IMR-90 (cell line): ENCODE measurements around the gene ATP4B. TPM values are rescaled to one million over a fixed set of nuclear protein-coding genes. Genes with fewer than 3 reads are reported as not detected.

Experiments
- ATAC-seq: fragments of 200-7000 bp; cut with Tn5 transposase; 2 replicates; pipeline ENCODE4 v1.9.1; 2020; ENCODE audit warnings: low read depth, mild to moderate bottlenecking, moderate library complexity
- BruUV-seq: library from RNA; stranded (reverse); fragments of 400-500 nt; replicated peaks from 2 replicates; lab custom pipeline; 2021; lab: Mats Ljungman, UMichigan
- CTCF ChIA-PET: fragments of 300-600 bp; formaldehyde crosslinking; extraction: SDS; loops from one replicate; lab custom pipeline; 2021; ENCODE audit warnings: antibody characterized with exemption; lab: Yijun Ruan, JAX
- POLR2A ChIA-PET: fragments of 300-600 bp; sonication (Branson Sonifier 250); formaldehyde crosslinking; loops from one replicate; lab custom pipeline; 2022; ENCODE audit warnings: antibody characterized with exemption; ENCODE audit not compliant: unreplicated experiment; lab: Charles Lee
- DNase-seq: peaks from one replicate; pipeline ENCODE4 v3.0.0; 2013
- H2AFZ ChIP-seq: replicated peaks from 2 replicates; pipeline ENCODE3; 2013; ENCODE audit warnings: low read length, mild to moderate bottlenecking; ENCODE audit not compliant: poor library complexity
- H2AK5ac ChIP-seq: 2 replicates; pipeline ENCODE4 v1.6.1; 2013; ENCODE audit warnings: low read depth, low read length, inconsistent platforms
- H2AK9ac ChIP-seq: replicated peaks from 2 replicates; pipeline ENCODE3; 2013; ENCODE audit warnings: mild to moderate bottlenecking, low read depth, low read length, moderate library complexity; ENCODE audit not compliant: poor library complexity
- H2BK120ac ChIP-seq: 2 replicates; pipeline ENCODE4 v1.6.1; 2013; ENCODE audit warnings: low read depth, low read length, inconsistent platforms
- H2BK15ac ChIP-seq: 3 replicates; pipeline ENCODE4 v1.6.1; 2013; ENCODE audit warnings: low read depth, low read length, inconsistent platforms
- H2BK20ac ChIP-seq: 2 replicates; pipeline ENCODE4 v1.6.1; 2013; ENCODE audit warnings: low read depth, mild to moderate bottlenecking, inconsistent platforms, low read length, moderate library complexity
- H2BK5ac ChIP-seq: 2 replicates; pipeline ENCODE4 v1.6.1; 2013; ENCODE audit warnings: mild to moderate bottlenecking, low read depth, low read length, inconsistent platforms; ENCODE audit not compliant: poor library complexity, severe bottlenecking
- H3K14ac ChIP-seq: replicated peaks from 2 replicates; pipeline ENCODE4 v1.6.1; 2013; ENCODE audit warnings: low read depth, low read length, inconsistent platforms
- H3K18ac ChIP-seq: 2 replicates; pipeline ENCODE4 v1.6.1; 2013; ENCODE audit warnings: low read depth, low read length, control low read depth
- H3K23ac ChIP-seq: 2 replicates; pipeline ENCODE4 v1.6.1; 2013; ENCODE audit warnings: low read depth, low read length, inconsistent platforms
- H3K27ac ChIP-seq: 2 replicates; pipeline ENCODE4 v1.5.1; 2013; ENCODE audit warnings: mild to moderate bottlenecking, control low read depth, low read length; ENCODE audit not compliant: insufficient read depth
- H3K27me3 ChIP-seq: 2 replicates; pipeline ENCODE4 v1.6.1; 2013; ENCODE audit warnings: low read length; ENCODE audit not compliant: control insufficient read depth, insufficient read depth
- H3K36me3 ChIP-seq: 2 replicates; pipeline ENCODE4 v1.6.1; 2013; ENCODE audit warnings: low read length, mixed read lengths; ENCODE audit not compliant: control insufficient read depth, insufficient read depth
- H3K4ac ChIP-seq: 2 replicates; pipeline ENCODE4 v1.6.1; 2013; ENCODE audit warnings: low read depth, low read length, inconsistent platforms
- H3K4me1 ChIP-seq: 2 replicates; pipeline ENCODE4 v1.6.1; 2013; ENCODE audit warnings: low read length, mixed read lengths; ENCODE audit not compliant: control insufficient read depth, insufficient read depth
- H3K4me2 ChIP-seq: 2 replicates; pipeline ENCODE4 v1.6.1; 2013; ENCODE audit warnings: low read depth, mild to moderate bottlenecking, control low read depth, low read length, moderate library complexity
- H3K4me3 ChIP-seq: 2 replicates; pipeline ENCODE4 v1.5.1; 2013; ENCODE audit warnings: low read depth, mild to moderate bottlenecking, control low read depth, low read length, moderate library complexity; ENCODE audit not compliant: insufficient read depth
- H3K56ac ChIP-seq: 2 replicates; pipeline ENCODE4 v1.6.1; 2013; ENCODE audit warnings: low read length, inconsistent platforms; ENCODE audit not compliant: insufficient read depth; ENCODE audit errors: extremely low read depth
- H3K79me1 ChIP-seq, 2 experiments: 2 replicates each; pipeline ENCODE4 v1.6.1; 2013; ENCODE audit warnings: low read length in 2 of 2, inconsistent platforms in 1 of 2, low read depth in 1 of 2
- H3K9ac ChIP-seq: 2 replicates; pipeline ENCODE4 v1.6.1; 2013; ENCODE audit warnings: low read depth, low read length, control low read depth
- H3K9me1 ChIP-seq: 2 replicates; pipeline ENCODE4 v1.6.1; 2013; ENCODE audit warnings: low read length, inconsistent platforms; ENCODE audit not compliant: insufficient read depth
- H3K9me3 ChIP-seq: 2 replicates; pipeline ENCODE4 v1.6.1; 2013; ENCODE audit warnings: low read length; ENCODE audit not compliant: control insufficient read depth, insufficient read depth
- H4K20me1 ChIP-seq: 2 replicates; pipeline ENCODE4 v1.6.1; 2013; ENCODE audit warnings: low read length, inconsistent platforms; ENCODE audit not compliant: insufficient read depth
- H4K5ac ChIP-seq: 2 replicates; pipeline ENCODE4 v1.6.1; 2013; ENCODE audit warnings: mild to moderate bottlenecking, low read depth, low read length, control low read depth
- H4K8ac ChIP-seq, 2 experiments: 2 replicates each; pipeline ENCODE4 v1.6.1; 2013; ENCODE audit warnings: low read depth in 2 of 2, low read length in 2 of 2, control low read depth in 1 of 2, inconsistent platforms in 1 of 2
- H4K91ac ChIP-seq: 2 replicates; pipeline ENCODE4 v1.6.1; 2013; ENCODE audit warnings: low read depth, low read length, inconsistent platforms; ENCODE audit not compliant: insufficient read depth
- CEBPB ChIP-seq: IDR thresholded peaks from 2 replicates; pipeline ENCODE4 v1.6.1; 2012; ENCODE audit warnings: low read depth, low read length, improper control_type of control experiment
- CHD1 ChIP-seq: IDR thresholded peaks from 2 replicates; pipeline ENCODE4 v1.6.1; 2012; ENCODE audit warnings: low read depth, low read length, improper control_type of control experiment
- ELK1 ChIP-seq: fragments of 150-350 bp; IDR thresholded peaks from 2 replicates; pipeline ENCODE4 v1.6.1; 2016; ENCODE audit warnings: low read depth, mild to moderate bottlenecking, low read length, moderate library complexity, borderline replicate concordance
- FOS ChIP-seq: fragments of 150-350 bp; IDR thresholded peaks from 2 replicates; pipeline ENCODE4 v1.6.1; 2016; ENCODE audit warnings: low read depth, low read length
- MAFK ChIP-seq: IDR thresholded peaks from 2 replicates; pipeline ENCODE4 v1.6.1; 2012; ENCODE audit warnings: low read depth, low read length, improper control_type of control experiment
- MAZ ChIP-seq: IDR thresholded peaks from 2 replicates; pipeline ENCODE4 v1.6.1; 2012; ENCODE audit warnings: low read depth, mild to moderate bottlenecking, low read length, improper control_type of control experiment, moderate library complexity, borderline replicate concordance
- MXI1 ChIP-seq: IDR thresholded peaks from 2 replicates; pipeline ENCODE4 v1.6.1; 2012; ENCODE audit warnings: low read depth, mild to moderate bottlenecking, low read length, moderate library complexity, borderline replicate concordance
- NFE2L2 ChIP-seq: fragments of 150-350 bp; IDR thresholded peaks from 2 replicates; pipeline ENCODE4 v1.6.1; 2016; ENCODE audit warnings: low read depth, mild to moderate bottlenecking, low read length
- RAD21 ChIP-seq: IDR thresholded peaks from 2 replicates; pipeline ENCODE4 v1.6.1; 2012; ENCODE audit warnings: low read length, improper control_type of control experiment
- RCOR1 ChIP-seq: IDR thresholded peaks from 2 replicates; pipeline ENCODE4 v1.6.1; 2012; ENCODE audit warnings: mild to moderate bottlenecking, low read length, improper control_type of control experiment; ENCODE audit not compliant: insufficient replicate concordance
- RFX5 ChIP-seq: IDR thresholded peaks from 2 replicates; pipeline ENCODE4 v1.8.0; 2012; ENCODE audit warnings: low read depth, mild to moderate bottlenecking, low read length, moderate library complexity
- SMC3 ChIP-seq: fragments of 150-350 bp; IDR thresholded peaks from 2 replicates; pipeline ENCODE4 v1.6.1; 2016; ENCODE audit warnings: low read depth, mild to moderate bottlenecking, antibody characterized with exemption, low read length, moderate library complexity
- WGBS, 2 experiments: methylation state at CpG; one replicate each; pipeline versions ENCODE4 v1.1.5 to v1.1.7; 2013; ENCODE audit warnings: missing lambda C conversion rate in 2 of 2; ENCODE audit not compliant: insufficient read length in 1 of 2; ENCODE audit errors: extremely low coverage in 2 of 2; 5-methylcytosine and 5-hydroxymethylcytosine counted together
- dilution Hi-C: fragments of 300-500 bp; cut with HindIII; formaldehyde crosslinking; loops from one replicate; pipeline ENCODE4 v1.14.3; 2018; ENCODE audit warnings: low sequenced_read_pairs; ENCODE audit not compliant: unreplicated experiment
- in situ Hi-C: fragments of 300-500 bp; cut with MboI; formaldehyde crosslinking; loops from 3 replicates; pipeline ENCODE4 v1.14.3; 2019; ENCODE audit warnings: low sequenced_read_pairs, inconsistent platforms, mixed read lengths
- intact Hi-C: fragments of 100-400 bp; cut with micrococcal nuclease; formaldehyde crosslinking; loops from 2 replicates; pipeline ENCODE4 v1.10.0; 2022
- polyA plus RNA-seq, 3 experiments: library from polyadenylated mRNA; depleted of rRNA; stranded (reverse); fragments of >200 nt; gene quantifications; 2 replicates each; pipeline ENCODE4 v1.2.3, GENCODE V29; 2012; ENCODE audit warnings: low replicate concordance in 1 of 3
- total RNA-seq: library from RNA; depleted of rRNA; stranded (reverse); fragments of >200 nt; gene quantifications from 2 replicates; pipeline ENCODE4 v1.2.3, GENCODE V29; 2012
- TF ChIP-seq, protein P1 (sequence below): fragments of 150-350 bp; IDR thresholded peaks from 2 replicates; pipeline ENCODE4 v1.6.1; 2017; ENCODE audit warnings: mild to moderate bottlenecking, antibody characterized with exemption, low read length, low read depth

Gene ATP4B
- total and polyA plus RNA-seq, 2 of the 4 experiments (the other 2 are of a cell fraction): not detected

DNA sequence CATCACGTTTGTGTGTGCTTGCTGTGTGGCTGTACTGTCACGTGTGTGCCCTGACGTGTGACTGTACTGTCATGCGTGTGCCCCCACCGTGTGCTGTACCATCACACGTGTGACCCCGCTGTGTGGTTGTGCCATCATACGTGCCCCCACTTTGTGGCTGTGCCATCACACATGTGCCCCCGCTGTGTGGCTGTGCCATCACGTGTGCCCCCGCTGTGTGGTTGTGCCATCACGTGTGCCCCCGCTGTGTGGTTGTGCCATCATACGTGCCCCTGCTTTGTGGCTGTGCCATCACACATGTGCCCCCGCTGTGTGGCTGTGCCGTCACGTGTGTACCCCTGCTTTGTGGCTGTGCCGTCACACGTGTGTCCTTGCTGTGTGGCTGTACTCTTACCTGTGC is 47.7 kb downstream of the ATP4B start:
- no peak overlapping the region for H2BK20ac ChIP-seq
- no TSS peak for BruUV-seq
- no peaks in the 10 kb centered on the region for H3K27me3 ChIP-seq
- no peak overlapping the region for H3K23ac ChIP-seq
- DNase-seq (no peak), ATAC-seq (no peak)
- no peak overlapping the region for H4K5ac ChIP-seq
- H4K20me1 ChIP-seq: peaks cover 90% of the 10 kb centered on the region
- H2AK5ac ChIP-seq: peak overlapping the region; percentile 59; the same call in 1 of the 2 replicates
- H2AK9ac ChIP-seq: no peak overlapping the region
- no peak overlapping the region for H2BK15ac ChIP-seq
- peaks cover 26 to 86% of the 10 kb centered on the region in 2 experiments for H3K79me1 ChIP-seq
- no peak overlapping the region for H2BK120ac ChIP-seq
- H3K9me1 ChIP-seq: peaks cover 40% of the 10 kb centered on the region
- dilution Hi-C loops: no loop called here
- no peak overlapping the region for H3K4me3 ChIP-seq
- no peak overlapping the region for H4K8ac ChIP-seq
- ChIA-PET POLR2A (no interaction called here), CTCF (no interaction called here)
- peak overlapping the region; percentile 56 for H2AFZ ChIP-seq
- H3K9ac ChIP-seq: no peak overlapping the region
- no peak overlapping the region for H3K56ac ChIP-seq
- intact Hi-C loops: no loop called here
- H3K36me3 ChIP-seq: peaks cover 34% of the 10 kb centered on the region
- H3K4ac ChIP-seq: no peak overlapping the region
- no peak overlapping the region for H3K18ac ChIP-seq
- no peaks in the 10 kb centered on the region for H3K4me1 ChIP-seq
- WGBS, 2 experiments: 98% methylated on average over 14 of the region's 19 CpGs; no CpG with 5 or more reads in 1 of the 2 experiments
- no peak overlapping the region for H3K27ac ChIP-seq
- in situ Hi-C loops: no loop called here
- no peak overlapping the region for H4K91ac ChIP-seq
- no peak overlapping the region for H3K4me2 ChIP-seq
- H3K9me3 ChIP-seq: no peaks in the 10 kb centered on the region
- no peak for TF ChIP-seq RCOR1
- no peak for TF ChIP-seq CEBPB
- no peak for TF ChIP-seq MAZ
- TF ChIP-seq, protein P1, sequence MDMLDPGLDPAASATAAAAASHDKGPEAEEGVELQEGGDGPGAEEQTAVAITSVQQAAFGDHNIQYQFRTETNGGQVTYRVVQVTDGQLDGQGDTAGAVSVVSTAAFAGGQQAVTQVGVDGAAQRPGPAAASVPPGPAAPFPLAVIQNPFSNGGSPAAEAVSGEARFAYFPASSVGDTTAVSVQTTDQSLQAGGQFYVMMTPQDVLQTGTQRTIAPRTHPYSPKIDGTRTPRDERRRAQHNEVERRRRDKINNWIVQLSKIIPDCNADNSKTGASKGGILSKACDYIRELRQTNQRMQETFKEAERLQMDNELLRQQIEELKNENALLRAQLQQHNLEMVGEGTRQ: no peak
- TF ChIP-seq RFX5: no peak
- TF ChIP-seq ELK1: no peak
- TF ChIP-seq MXI1: no peak
- no peak for TF ChIP-seq RAD21
- TF ChIP-seq FOS: no peak
- no peak for TF ChIP-seq CHD1
- TF ChIP-seq MAFK: no peak
- TF ChIP-seq SMC3: no peak
- no peak for TF ChIP-seq NFE2L2
- H3K14ac ChIP-seq: no peak overlapping the region
- H2BK5ac ChIP-seq: no peak overlapping the region
